Stimulated activated CD8-positive, alpha-beta memory T cell treated with anti-CD3 and anti-CD28 coated beads, Interleukin-15, amount 100 ng/mL, for 4 hours (primary cell): ENCODE data around the gene HMCN1.

ENCODE experiments used
- DNase-seq, 2 donors: peaks; one replicate each; pipeline ENCODE4 v3.0.0-alpha.2; 2020; ENCODE audit warnings: low read depth in 2 of 2

HMCN1 gene

GRCh38 chr1:185733818-185734735 lies at the start of gene HMCN1:
TSS of gene HMCN1 (plus strand) at chr1:185734391. CDS start at chr1:185734780, 389 bp downstream.
- no peak for DNase-seq

- DNase-seq = no peak
Observed at GRCh38 chr1:185686821-185687778, 47.1 kb upstream of the HMCN1 start.

GRCh38 chr1:185690527-185690926 lies 43.7 kb upstream of the HMCN1 start:
- DNase-seq = no peak

GRCh38 chr1:185693654-185694053 lies 40.5 kb upstream of the HMCN1 start:
- DNase-seq = no peak

- no peak for DNase-seq
Observed at GRCh38 chr1:185694081-185694480, 40.1 kb upstream of the HMCN1 start.

GRCh38 chr1:185695299-185695698 lies 38.9 kb upstream of the HMCN1 start:
- DNase-seq = no peak

GRCh38 chr1:185696422-185697150 lies 37.6 kb upstream of the HMCN1 start:
- no peak for DNase-seq

- no peak for DNase-seq
Observed at GRCh38 chr1:185699874-185700273, 34.3 kb upstream of the HMCN1 start.

- no peak for DNase-seq
Observed at GRCh38 chr1:185701650-185702049, 32.5 kb upstream of the HMCN1 start.

GRCh38 chr1:185704181-185704580 lies 30.0 kb upstream of the HMCN1 start:
- no peak for DNase-seq

- DNase-seq = no peak
Observed at GRCh38 chr1:185716095-185716494, 18.1 kb upstream of the HMCN1 start.

GRCh38 chr1:185719021-185719420 lies 15.2 kb upstream of the HMCN1 start:
- no peak for DNase-seq

- DNase-seq = no peak
Observed at GRCh38 chr1:185720633-185721272, 13.4 kb upstream of the HMCN1 start.

GRCh38 chr1:185721553-185721952 lies 12.6 kb upstream of the HMCN1 start:
- DNase-seq = no peak

GRCh38 chr1:185722098-185722497 lies 12.1 kb upstream of the HMCN1 start:
- no peak for DNase-seq

GRCh38 chr1:185727726-185728125 lies 6.5 kb upstream of the HMCN1 start:
- no peak for DNase-seq

- no peak for DNase-seq
Observed at GRCh38 chr1:185731446-185731845, 2.7 kb upstream of the HMCN1 start.

GRCh38 chr1:185732951-185733350 lies 1.2 kb upstream of the HMCN1 start:
- no peak for DNase-seq

GRCh38 chr1:185734929-185735700 lies 924 bp downstream of the HMCN1 start:
- DNase-seq = no peak

GRCh38 chr1:185735701-185736064 lies 1.5 kb downstream of the HMCN1 start:
- DNase-seq = no peak

GRCh38 chr1:185739967-185740366 lies 5.8 kb downstream of the HMCN1 start:
- DNase-seq = no peak
